Loucy (cell line): Measurements from ENCODE around the gene CES5A.

Source experiments
- H2AFZ ChIP-seq: fragments of 200-600 bp; sonication (generic); 2 replicates; pipeline ENCODE4 v1.6.0; 2016; ENCODE audit warnings: antibody characterized with exemption, mild to moderate bottlenecking, low read length, moderate library complexity
- H3F3A ChIP-seq: fragments of 200-600 bp; 2 replicates; pipeline ENCODE4 v1.6.0; 2016; ENCODE audit warnings: antibody characterized with exemption, low read depth, mild to moderate bottlenecking
- H3K27me3 ChIP-seq: fragments of 200-600 bp; sonication (generic); 2 replicates; pipeline ENCODE4 v1.6.1; 2014; ENCODE audit warnings: low read length, mild to moderate bottlenecking; ENCODE audit not compliant: insufficient read depth, poor library complexity, severe bottlenecking
- H3K36me3 ChIP-seq: fragments of 200-600 bp; sonication (generic); 2 replicates; pipeline ENCODE4 v1.6.1; 2016; ENCODE audit warnings: low read length; ENCODE audit not compliant: insufficient read depth
- H3K4me1 ChIP-seq: fragments of 200-600 bp; sonication (generic); 2 replicates; pipeline ENCODE4 v1.5.1; 2014; ENCODE audit warnings: low read length, mild to moderate bottlenecking; ENCODE audit not compliant: insufficient read depth, poor library complexity, severe bottlenecking
- H3K4me2 ChIP-seq: fragments of 200-600 bp; sonication (generic); 2 replicates; pipeline ENCODE4 v1.6.0; 2014; ENCODE audit warnings: antibody characterized with exemption, low read length, low read depth, mild to moderate bottlenecking; ENCODE audit not compliant: poor library complexity, severe bottlenecking
- H3K4me3 ChIP-seq: fragments of 200-600 bp; sonication (generic); 2 replicates; pipeline ENCODE4 v1.5.1; 2014; ENCODE audit warnings: low read length, mild to moderate bottlenecking, mixed read lengths; ENCODE audit not compliant: poor library complexity, severe bottlenecking
- H3K79me2 ChIP-seq: fragments of 200-600 bp; sonication (generic); 2 replicates; pipeline ENCODE4 v1.6.1; 2014; ENCODE audit warnings: low read length; ENCODE audit not compliant: insufficient read depth
- H3K9ac ChIP-seq: fragments of 200-600 bp; sonication (generic); 2 replicates; pipeline ENCODE4 v1.6.0; 2014; ENCODE audit warnings: mild to moderate bottlenecking, low read depth, low read length, moderate library complexity; ENCODE audit not compliant: poor library complexity, severe bottlenecking
- H3K9me2 ChIP-seq: fragments of 200-600 bp; sonication (generic); replicated peaks from 2 replicates; pipeline ENCODE4 v1.6.1; 2016; ENCODE audit warnings: low read depth, low read length, mixed read lengths
- H3K9me3 ChIP-seq: fragments of 200-600 bp; sonication (generic); 2 replicates; pipeline ENCODE4 v1.6.1; 2014; ENCODE audit warnings: mild to moderate bottlenecking, antibody characterized with exemption, low read length, low read depth; ENCODE audit not compliant: insufficient read depth
- H4K20me1 ChIP-seq: fragments of 200-600 bp; sonication (generic); 2 replicates; pipeline ENCODE4 v1.6.0; 2014; ENCODE audit warnings: antibody characterized with exemption, low read length, mild to moderate bottlenecking; ENCODE audit not compliant: insufficient read depth, poor library complexity, severe bottlenecking
- EZH2phosphoT487 ChIP-seq: fragments of 200-600 bp; IDR thresholded peaks from 2 replicates; pipeline ENCODE4 v1.6.1; 2018; ENCODE audit warnings: antibody characterized with exemption, mild to moderate bottlenecking, moderate library complexity, borderline replicate concordance
- TF ChIP-seq, protein P1 (sequence below): fragments of 200-600 bp; sonication (generic); conservative IDR thresholded peaks from 2 replicates; pipeline ENCODE4 v1.5.1; 2014; ENCODE audit warnings: mild to moderate bottlenecking, antibody characterized with exemption, low read length

Gene CES5A

GRCh38 chr16:55824473-55825000 lies 50.6 kb downstream of the CES5A start:
- Histone ChIP-seq H3K4me1 (no peaks in the 10 kb centered on the region), H3K79me2 (no peaks in the 10 kb centered on the region), H3K9me2 (no peaks in the 10 kb centered on the region), H3F3A (no peaks in the 10 kb centered on the region), H3K9ac (no peak overlapping the region), H3K36me3 (no peaks in the 10 kb centered on the region), H3K4me2 (no peak overlapping the region), H3K9me3 (no peaks in the 10 kb centered on the region), H2AFZ (no peak overlapping the region), H4K20me1 (no peaks in the 10 kb centered on the region), H3K27me3 (no peaks in the 10 kb centered on the region), H3K4me3 (no peak overlapping the region)
- TF ChIP-seq, protein P1, sequence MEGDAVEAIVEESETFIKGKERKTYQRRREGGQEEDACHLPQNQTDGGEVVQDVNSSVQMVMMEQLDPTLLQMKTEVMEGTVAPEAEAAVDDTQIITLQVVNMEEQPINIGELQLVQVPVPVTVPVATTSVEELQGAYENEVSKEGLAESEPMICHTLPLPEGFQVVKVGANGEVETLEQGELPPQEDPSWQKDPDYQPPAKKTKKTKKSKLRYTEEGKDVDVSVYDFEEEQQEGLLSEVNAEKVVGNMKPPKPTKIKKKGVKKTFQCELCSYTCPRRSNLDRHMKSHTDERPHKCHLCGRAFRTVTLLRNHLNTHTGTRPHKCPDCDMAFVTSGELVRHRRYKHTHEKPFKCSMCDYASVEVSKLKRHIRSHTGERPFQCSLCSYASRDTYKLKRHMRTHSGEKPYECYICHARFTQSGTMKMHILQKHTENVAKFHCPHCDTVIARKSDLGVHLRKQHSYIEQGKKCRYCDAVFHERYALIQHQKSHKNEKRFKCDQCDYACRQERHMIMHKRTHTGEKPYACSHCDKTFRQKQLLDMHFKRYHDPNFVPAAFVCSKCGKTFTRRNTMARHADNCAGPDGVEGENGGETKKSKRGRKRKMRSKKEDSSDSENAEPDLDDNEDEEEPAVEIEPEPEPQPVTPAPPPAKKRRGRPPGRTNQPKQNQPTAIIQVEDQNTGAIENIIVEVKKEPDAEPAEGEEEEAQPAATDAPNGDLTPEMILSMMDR: no peak
- TF ChIP-seq EZH2phosphoT487: no peak

DNA sequence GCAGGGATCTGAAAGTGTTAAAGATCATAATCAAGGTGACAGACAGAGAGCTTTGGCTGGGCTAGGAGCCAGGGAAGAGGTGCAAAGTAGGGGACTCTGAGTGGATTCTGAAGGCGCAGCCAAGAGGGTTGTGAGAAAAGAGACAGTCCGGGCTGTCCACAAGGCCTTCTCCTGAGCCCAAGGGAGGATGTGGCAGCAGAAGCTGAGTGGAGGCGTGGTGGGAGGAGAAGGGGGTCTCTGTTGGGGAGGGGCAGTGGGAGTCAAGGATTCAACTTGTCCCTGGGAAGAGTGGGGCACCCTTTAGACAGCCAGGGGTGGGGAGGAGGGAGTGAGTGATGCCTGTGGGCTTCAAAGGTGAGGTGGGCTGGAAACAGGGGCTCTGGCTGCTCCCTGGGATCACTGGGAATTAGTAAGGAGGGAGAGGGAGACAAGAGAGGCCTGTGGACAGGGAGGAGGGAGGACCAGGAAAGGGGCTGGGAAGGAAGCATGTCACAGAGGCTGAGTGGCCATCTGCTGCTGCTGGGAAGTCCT lies 52.8 kb downstream of the CES5A start:
- H3K36me3 ChIP-seq: no peaks in the 10 kb centered on the region
- H3K4me3 ChIP-seq: no peak overlapping the region
- H3F3A ChIP-seq: no peaks in the 10 kb centered on the region
- H4K20me1 ChIP-seq: no peaks in the 10 kb centered on the region
- H3K27me3 ChIP-seq: no peaks in the 10 kb centered on the region
- no peak overlapping the region for H3K4me2 ChIP-seq
- H3K9ac ChIP-seq: no peak overlapping the region
- TF ChIP-seq EZH2phosphoT487: no peak
- TF ChIP-seq, protein P1: no peak
- H3K9me2 ChIP-seq: no peaks in the 10 kb centered on the region
- H3K9me3 ChIP-seq: no peaks in the 10 kb centered on the region
- no peaks in the 10 kb centered on the region for H3K4me1 ChIP-seq
- H2AFZ ChIP-seq: no peak overlapping the region
- no peaks in the 10 kb centered on the region for H3K79me2 ChIP-seq

DNA sequence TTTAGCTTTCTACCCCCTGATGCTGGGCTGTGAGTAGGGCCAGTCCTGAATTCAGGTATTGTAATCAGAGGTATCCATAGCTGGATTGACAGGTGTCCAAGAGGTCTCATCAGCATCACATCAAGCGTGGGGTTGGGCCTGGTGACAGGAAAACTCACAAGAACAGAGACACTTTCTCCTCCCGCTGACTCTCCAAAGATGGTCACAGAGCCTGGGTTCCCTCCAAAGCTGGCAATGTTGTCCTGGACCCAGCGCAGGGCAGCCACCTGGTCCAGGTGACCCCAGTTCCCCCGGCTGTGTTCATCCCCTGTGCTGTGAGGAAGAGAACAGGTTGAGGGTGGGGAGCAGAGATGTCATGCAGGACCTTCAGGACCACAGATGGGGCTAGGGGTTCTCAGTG lies 54.0 kb downstream of the CES5A start:
- Histone ChIP-seq H3K9me3 (no peaks in the 10 kb centered on the region; the same call in 1 of the 2 replicates), H3K4me2 (no peak overlapping the region), H3K4me3 (no peak overlapping the region), H3K4me1 (no peaks in the 10 kb centered on the region), H3K9ac (no peak overlapping the region), H3F3A (no peaks in the 10 kb centered on the region), H3K9me2 (no peaks in the 10 kb centered on the region), H2AFZ (no peak overlapping the region), H3K27me3 (no peaks in the 10 kb centered on the region), H4K20me1 (no peaks in the 10 kb centered on the region), H3K79me2 (no peaks in the 10 kb centered on the region), H3K36me3 (no peaks in the 10 kb centered on the region)
- TF ChIP-seq, protein P1: no peak
- no peak for TF ChIP-seq EZH2phosphoT487
